Mononuclear cell (primary cell): ENCODE measurements around the gene BAK1. TPM values are rescaled to one million over a fixed set of nuclear protein-coding genes. Genes with fewer than 3 reads are reported as not detected.

Experiments
- H3K27me3 ChIP-seq: 2 replicates; pipeline ENCODE4 v1.6.0; 2011; ENCODE audit warnings: low read length, control low read depth; ENCODE audit not compliant: insufficient read depth
- H3K4me1 ChIP-seq: 2 replicates; pipeline ENCODE4 v1.5.1; 2011; ENCODE audit warnings: mild to moderate bottlenecking, low read length, control low read depth; ENCODE audit not compliant: insufficient read depth
- H3K4me3 ChIP-seq: 2 replicates; pipeline ENCODE4 v1.5.1; 2011; ENCODE audit warnings: mild to moderate bottlenecking, low read length, moderate library complexity
- H3K9me3 ChIP-seq: 2 replicates; pipeline ENCODE4 v1.5.1; 2011; ENCODE audit warnings: low read depth, mild to moderate bottlenecking, control low read depth, low read length
- total RNA-seq: library from RNA; depleted of rRNA; stranded (reverse); fragments of >200 nt; gene quantifications from one replicate; pipeline ENCODE4 v1.2.3, GENCODE V29; 2012

The BAK1 gene
- total RNA-seq, 1 donor = 17.9 TPM

- H3K27me3 ChIP-seq = no peaks in the 10 kb centered on the region
- peaks cover 21% of the 10 kb centered on the region for H3K4me1 ChIP-seq
- H3K9me3 ChIP-seq = no peaks in the 10 kb centered on the region
- no peak overlapping the region for H3K4me3 ChIP-seq
Observed at GRCh38 chr6:33584700-33585402, 4.8 kb upstream of the BAK1 start.

GRCh38 chr6:33583591-33584155 lies 3.6 kb upstream of the BAK1 start:
- Histone ChIP-seq H3K4me3 (no peak overlapping the region), H3K9me3 (no peaks in the 10 kb centered on the region), H3K4me1 (peaks cover 30% of the 10 kb centered on the region), H3K27me3 (no peaks in the 10 kb centered on the region)

GRCh38 chr6:33581186-33581585 lies 1.1 kb upstream of the BAK1 start:
- H3K4me3 ChIP-seq = no peak overlapping the region
- no peaks in the 10 kb centered on the region for H3K27me3 ChIP-seq
- H3K4me1 ChIP-seq = peaks cover 52% of the 10 kb centered on the region
- no peaks in the 10 kb centered on the region for H3K9me3 ChIP-seq

GRCh38 chr6:33578588-33579011 lies 1.5 kb downstream of the BAK1 start:
- Histone ChIP-seq H3K9me3 (no peaks in the 10 kb centered on the region), H3K27me3 (no peaks in the 10 kb centered on the region), H3K4me3 (peak overlapping the region; percentile 75), H3K4me1 (peaks cover 39% of the 10 kb centered on the region)

- H3K9me3 ChIP-seq = no peaks in the 10 kb centered on the region
- peaks cover 39% of the 10 kb centered on the region for H3K4me1 ChIP-seq
- H3K27me3 ChIP-seq = no peaks in the 10 kb centered on the region
- peak overlapping the region; percentile 75 for H3K4me3 ChIP-seq
Observed at GRCh38 chr6:33578164-33578563, 1.9 kb downstream of the BAK1 start.

GRCh38 chr6:33577718-33578117 lies 2.4 kb downstream of the BAK1 start:
- no peaks in the 10 kb centered on the region for H3K9me3 ChIP-seq
- no peaks in the 10 kb centered on the region for H3K27me3 ChIP-seq
- H3K4me1 ChIP-seq = peaks cover 39% of the 10 kb centered on the region
- no peak overlapping the region for H3K4me3 ChIP-seq

GRCh38 chr6:33577106-33577535 lies 3.0 kb downstream of the BAK1 start:
- Histone ChIP-seq H3K4me1 (peaks cover 42% of the 10 kb centered on the region), H3K9me3 (no peaks in the 10 kb centered on the region), H3K27me3 (no peaks in the 10 kb centered on the region), H3K4me3 (no peak overlapping the region)

- Histone ChIP-seq H3K27me3 (no peaks in the 10 kb centered on the region), H3K4me1 (peaks cover 46% of the 10 kb centered on the region), H3K4me3 (no peak overlapping the region), H3K9me3 (no peaks in the 10 kb centered on the region)
Observed at GRCh38 chr6:33576668-33577067, 3.4 kb downstream of the BAK1 start.

- no peaks in the 10 kb centered on the region for H3K9me3 ChIP-seq
- no peaks in the 10 kb centered on the region for H3K27me3 ChIP-seq
- H3K4me1 ChIP-seq = peaks cover 51% of the 10 kb centered on the region
- no peak overlapping the region for H3K4me3 ChIP-seq
Observed at GRCh38 chr6:33575211-33575610, 4.9 kb downstream of the BAK1 start.

GRCh38 chr6:33571637-33572316 lies 8.3 kb downstream of the BAK1 start:
- Histone ChIP-seq H3K9me3 (no peaks in the 10 kb centered on the region), H3K4me1 (peaks cover 24% of the 10 kb centered on the region), H3K27me3 (no peaks in the 10 kb centered on the region), H3K4me3 (peak overlapping the region; percentile 64)

GRCh38 chr6:33570806-33571636 lies 9.1 kb downstream of the BAK1 start:
- Histone ChIP-seq H3K4me3 (peak overlapping the region; percentile 64), H3K4me1 (peaks cover 21% of the 10 kb centered on the region), H3K27me3 (no peaks in the 10 kb centered on the region), H3K9me3 (no peaks in the 10 kb centered on the region)

- H3K27me3 ChIP-seq = no peaks in the 10 kb centered on the region
- no peak overlapping the region for H3K4me3 ChIP-seq
- no peaks in the 10 kb centered on the region for H3K9me3 ChIP-seq
- H3K4me1 ChIP-seq = peaks cover 21% of the 10 kb centered on the region
Observed at GRCh38 chr6:33568826-33569570, 11.1 kb downstream of the BAK1 start.

- Histone ChIP-seq H3K27me3 (no peaks in the 10 kb centered on the region), H3K4me1 (peaks cover 21% of the 10 kb centered on the region), H3K4me3 (no peak overlapping the region), H3K9me3 (no peaks in the 10 kb centered on the region)
Observed at GRCh38 chr6:33567836-33568235, 12.2 kb downstream of the BAK1 start.
